NK-92 (cell line): Measurements from ENCODE around the gene MGAT5.

ENCODE experiments used
- DNase-seq: peaks from one replicate; lab custom pipeline; 2025; ENCODE audit not compliant: unreplicated experiment; lab: John Stamatoyannopoulos, UW

The MGAT5 gene

GRCh38 chr2:134389381-134389780 is 135.5 kb downstream of the MGAT5 start:
- no peak for DNase-seq

- DNase-seq = no peak
These were observed 137.9 kb downstream of the MGAT5 start for GRCh38 chr2:134391751-134392160.

GRCh38 chr2:134392442-134393074 is 138.7 kb downstream of the MGAT5 start:
- no peak for DNase-seq

- no peak for DNase-seq
These were observed 139.2 kb downstream of the MGAT5 start for GRCh38 chr2:134393075-134393461.

GRCh38 chr2:134395779-134396178 is 141.9 kb downstream of the MGAT5 start:
- DNase-seq = no peak

GRCh38 chr2:134396493-134396892 is 142.6 kb downstream of the MGAT5 start:
- no peak for DNase-seq

- no peak for DNase-seq
These were observed 143.4 kb downstream of the MGAT5 start for GRCh38 chr2:134397146-134397896.

- DNase-seq = no peak
These were observed 144.4 kb downstream of the MGAT5 start for GRCh38 chr2:134398300-134398699.

GRCh38 chr2:134399096-134399495 is 145.2 kb downstream of the MGAT5 start:
- no peak for DNase-seq

- DNase-seq = no peak
These were observed 147.2 kb downstream of the MGAT5 start for GRCh38 chr2:134401081-134401497.

- DNase-seq = no peak
These were observed 147.9 kb downstream of the MGAT5 start for GRCh38 chr2:134401789-134402188.

GRCh38 chr2:134402410-134402809 is 148.5 kb downstream of the MGAT5 start:
- DNase-seq = no peak

GRCh38 chr2:134405611-134406081 is 151.8 kb downstream of the MGAT5 start:
- DNase-seq = no peak

GRCh38 chr2:134406311-134406710 is 152.4 kb downstream of the MGAT5 start:
- no peak for DNase-seq

- DNase-seq = no peak
These were observed 152.9 kb downstream of the MGAT5 start for GRCh38 chr2:134406736-134407135.

GRCh38 chr2:134407154-134407890 is 153.4 kb downstream of the MGAT5 start:
- DNase-seq = no peak

GRCh38 chr2:134408386-134408785 is 154.5 kb downstream of the MGAT5 start:
- no peak for DNase-seq

- DNase-seq = no peak
These were observed 154.9 kb downstream of the MGAT5 start for GRCh38 chr2:134408791-134409190.

- DNase-seq = no peak
These were observed 156.1 kb downstream of the MGAT5 start for GRCh38 chr2:134410006-134410405.

- DNase-seq = no peak
These were observed 157.0 kb downstream of the MGAT5 start for GRCh38 chr2:134410831-134411231.

- no peak for DNase-seq
These were observed 157.5 kb downstream of the MGAT5 start for GRCh38 chr2:134411279-134411827.
